ENCODE data around the gene SLC17A9.

SLC17A9 gene

GRCh38 chr20:62938105-62938888 is 14.2 kb upstream of the SLC17A9 start, which contains the start of gene GID8:
Gene GID8, plus strand, starts transcription at chr20:62938147. Its CDS starts 3,356 bp downstream, at chr20:62941503.
- DNase-seq (ENCODE audit: low read depth): no peak

- DNase-seq (ENCODE audit: low read depth): no peak
Observed at GRCh38 chr20:62940875-62941274, 11.6 kb upstream of the SLC17A9 start.

- no peak for DNase-seq (ENCODE audit: low read depth)
Observed at GRCh38 chr20:62941792-62942191, 10.7 kb upstream of the SLC17A9 start.

GRCh38 chr20:62942456-62942855 is 10.1 kb upstream of the SLC17A9 start:
- DNase-seq (ENCODE audit: low read depth): no peak

- no peak for DNase-seq (ENCODE audit: low read depth)
Observed at GRCh38 chr20:62943396-62943795, 9.1 kb upstream of the SLC17A9 start.

- no peak for DNase-seq (ENCODE audit: low read depth)
Observed at GRCh38 chr20:62944184-62944583, 8.3 kb upstream of the SLC17A9 start.

GRCh38 chr20:62944746-62945145 is 7.8 kb upstream of the SLC17A9 start:
- no peak for DNase-seq (ENCODE audit: low read depth)

- DNase-seq (ENCODE audit: low read depth): no peak
Observed at GRCh38 chr20:62945771-62946339, 6.7 kb upstream of the SLC17A9 start.

GRCh38 chr20:62946918-62947317 is 5.6 kb upstream of the SLC17A9 start:
- no peak for DNase-seq (ENCODE audit: low read depth)

- no peak for DNase-seq (ENCODE audit: low read depth)
Observed at GRCh38 chr20:62947532-62948300, 4.8 kb upstream of the SLC17A9 start.

GRCh38 chr20:62949153-62949821 is 3.2 kb upstream of the SLC17A9 start:
- no peak for DNase-seq (ENCODE audit: low read depth)

GRCh38 chr20:62949962-62950361 is 2.5 kb upstream of the SLC17A9 start:
- no peak for DNase-seq (ENCODE audit: low read depth)

GRCh38 chr20:62950741-62951140 is 1.8 kb upstream of the SLC17A9 start:
- DNase-seq (ENCODE audit: low read depth): no peak

- no peak for DNase-seq (ENCODE audit: low read depth)
Observed at GRCh38 chr20:62951143-62951895, 1.2 kb upstream of the SLC17A9 start.

- DNase-seq (ENCODE audit: low read depth): no peak
Observed at GRCh38 chr20:62951896-62952372, 575 bp upstream of the SLC17A9 start.

- DNase-seq (ENCODE audit: low read depth): no peak
Observed at GRCh38 chr20:62952968-62953838, 694 bp downstream of the SLC17A9 start.

GRCh38 chr20:62953839-62954703 is 1.6 kb downstream of the SLC17A9 start:
- peak; percentile 55 for DNase-seq (ENCODE audit: low read depth)

- DNase-seq (ENCODE audit: low read depth): no peak
Observed at GRCh38 chr20:62955519-62956386, 3.2 kb downstream of the SLC17A9 start.

Data from activated T-helper 1 cell treated with Interleukin-2 at 50 U/mL for 16 hours (primary cell).